Suprapubic skin (tissue), 4 donors: ENCODE results near the gene RNF103.

Source experiments
- EP300 ChIP-seq: sonication (generic); formaldehyde crosslinking; IDR thresholded peaks from one replicate; pipeline ENCODE4 v1.6.1; 2017; ENCODE audit warnings: antibody characterized with exemption
- POLR2AphosphoS5 ChIP-seq, 3 donors: sonication (generic); formaldehyde crosslinking; IDR thresholded peaks; one replicate each; pipeline ENCODE4 v1.6.1; 2017; ENCODE audit warnings: antibody characterized with exemption in 3 of 3
- TF ChIP-seq, protein P1 (sequence below), 2 donors: fragments of 200-600 bp in 1 of 2; fragments of 450-650 bp in 1 of 2; sonication (generic) in 1 of 2; IDR thresholded peaks; one replicate each; pipeline ENCODE4 v1.5.1; 2016 to 2019; ENCODE audit warnings: antibody characterized with exemption in 2 of 2, mild to moderate bottlenecking in 1 of 2, moderate library complexity in 1 of 2

DNA sequence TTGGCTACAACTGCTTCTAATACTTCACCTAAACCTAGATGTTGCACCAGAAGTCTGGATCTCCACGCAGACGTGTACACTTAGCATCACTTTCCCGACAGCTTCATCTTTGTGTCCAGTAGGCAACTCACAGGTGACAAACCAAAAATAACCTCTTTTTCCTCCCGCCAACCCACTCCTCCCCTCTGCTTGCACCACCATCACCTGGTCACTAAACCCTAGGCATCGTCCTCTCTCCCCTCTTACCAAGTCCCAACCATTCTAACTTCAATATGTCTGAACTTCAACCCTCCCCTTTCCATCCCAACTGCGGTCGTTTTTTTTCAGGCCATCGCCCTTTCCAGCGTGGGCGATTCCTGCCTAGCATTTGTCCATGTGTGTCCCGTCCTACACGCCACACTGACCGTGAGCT is 60.0 kb downstream of the RNF103 start:
- TF ChIP-seq, protein P1, sequence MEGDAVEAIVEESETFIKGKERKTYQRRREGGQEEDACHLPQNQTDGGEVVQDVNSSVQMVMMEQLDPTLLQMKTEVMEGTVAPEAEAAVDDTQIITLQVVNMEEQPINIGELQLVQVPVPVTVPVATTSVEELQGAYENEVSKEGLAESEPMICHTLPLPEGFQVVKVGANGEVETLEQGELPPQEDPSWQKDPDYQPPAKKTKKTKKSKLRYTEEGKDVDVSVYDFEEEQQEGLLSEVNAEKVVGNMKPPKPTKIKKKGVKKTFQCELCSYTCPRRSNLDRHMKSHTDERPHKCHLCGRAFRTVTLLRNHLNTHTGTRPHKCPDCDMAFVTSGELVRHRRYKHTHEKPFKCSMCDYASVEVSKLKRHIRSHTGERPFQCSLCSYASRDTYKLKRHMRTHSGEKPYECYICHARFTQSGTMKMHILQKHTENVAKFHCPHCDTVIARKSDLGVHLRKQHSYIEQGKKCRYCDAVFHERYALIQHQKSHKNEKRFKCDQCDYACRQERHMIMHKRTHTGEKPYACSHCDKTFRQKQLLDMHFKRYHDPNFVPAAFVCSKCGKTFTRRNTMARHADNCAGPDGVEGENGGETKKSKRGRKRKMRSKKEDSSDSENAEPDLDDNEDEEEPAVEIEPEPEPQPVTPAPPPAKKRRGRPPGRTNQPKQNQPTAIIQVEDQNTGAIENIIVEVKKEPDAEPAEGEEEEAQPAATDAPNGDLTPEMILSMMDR (IDR thresholded peaks at IDR 0.05): no peak
- TF ChIP-seq EP300: no peak
- no peak for TF ChIP-seq POLR2AphosphoS5 (IDR thresholded peaks at IDR 0.05)
